Thyroid gland (tissue), 4 donors: ENCODE data around the gene PITHD1. TPM values are rescaled to one million over a fixed set of nuclear protein-coding genes. Genes with fewer than 3 reads are reported as not detected.
"Not testable (repeated sequence)": the region's sequence is repeated elsewhere in the genome, so short reads cannot be mapped to it uniquely, and the experiment has no call there.

ENCODE experiments used
- DNase-seq, 2 donors: peaks; one replicate each; pipeline ENCODE4 v3.0.0-alpha.2; 2019
- H3K27ac ChIP-seq, 3 donors: fragments of 200-600 bp; sonication (generic); 1 replicate in 2 of 3; 2 replicates in 1 of 3; pipeline ENCODE4 v1.5.1; 2016 to 2019; ENCODE audit warnings: mild to moderate bottlenecking in 1 of 3, moderate library complexity in 1 of 3
- H3K27me3 ChIP-seq: fragments of 200-600 bp; sonication (generic); one replicate; pipeline ENCODE4 v1.5.1; 2019
- H3K36me3 ChIP-seq, 2 donors: fragments of 200-600 bp; sonication (generic); one replicate each; pipeline ENCODE4 v1.5.1; 2016 to 2019
- H3K4me1 ChIP-seq, 2 donors: fragments of 200-600 bp; sonication (generic); one replicate each; pipeline ENCODE4 v1.5.1; 2017 to 2019
- H3K4me3 ChIP-seq, 3 donors: fragments of 200-600 bp; sonication (generic); replicated peaks in 1 of 3; 1 replicate in 2 of 3; 2 replicates in 1 of 3; pipeline ENCODE4 v1.5.1; 2016; ENCODE audit warnings: mild to moderate bottlenecking in 1 of 3
- H3K9me3 ChIP-seq: fragments of 200-600 bp; sonication (generic); one replicate; pipeline ENCODE4 v1.5.1; 2017
- POLR2A ChIP-seq, 2 donors: fragments of 450-650 bp; IDR thresholded peaks; one replicate each; pipeline ENCODE4 v1.6.1; 2017; ENCODE audit warnings: antibody characterized with exemption in 2 of 2, mild to moderate bottlenecking in 2 of 2, moderate library complexity in 1 of 2
- WGBS, 2 donors: methylation state at CpG; one replicate each; pipeline ENCODE4 v1.1.5; 2017; 5-methylcytosine and 5-hydroxymethylcytosine counted together
- intact Hi-C: fragments of 100-400 bp; cut with DNase I; formaldehyde crosslinking; loops from one replicate; pipeline ENCODE4 v1.15.1; 2023
- total RNA-seq, 4 donors: library from RNA; depleted of rRNA; stranded (reverse); fragments of >200 nt; gene quantifications; one replicate each; pipeline ENCODE4 v1.2.3, GENCODE V29; 2016
- TF ChIP-seq, protein P1 (sequence below), 6 experiments: fragments of 200-600 bp in 3 of 6; fragments of 450-650 bp in 3 of 6; sonication (generic) in 3 of 6; IDR thresholded peaks; one replicate each; pipeline ENCODE4 v1.5.1; 2016 to 2019; ENCODE audit warnings: antibody characterized with exemption in 6 of 6, mild to moderate bottlenecking in 2 of 6, inconsistent platforms in 1 of 6, moderate library complexity in 1 of 6

Gene PITHD1, protein sequence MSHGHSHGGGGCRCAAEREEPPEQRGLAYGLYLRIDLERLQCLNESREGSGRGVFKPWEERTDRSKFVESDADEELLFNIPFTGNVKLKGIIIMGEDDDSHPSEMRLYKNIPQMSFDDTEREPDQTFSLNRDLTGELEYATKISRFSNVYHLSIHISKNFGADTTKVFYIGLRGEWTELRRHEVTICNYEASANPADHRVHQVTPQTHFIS
- total RNA-seq, result 10 to 100 TPM; 55.3 to 75.8 (median 60.0) TPM

DNA sequence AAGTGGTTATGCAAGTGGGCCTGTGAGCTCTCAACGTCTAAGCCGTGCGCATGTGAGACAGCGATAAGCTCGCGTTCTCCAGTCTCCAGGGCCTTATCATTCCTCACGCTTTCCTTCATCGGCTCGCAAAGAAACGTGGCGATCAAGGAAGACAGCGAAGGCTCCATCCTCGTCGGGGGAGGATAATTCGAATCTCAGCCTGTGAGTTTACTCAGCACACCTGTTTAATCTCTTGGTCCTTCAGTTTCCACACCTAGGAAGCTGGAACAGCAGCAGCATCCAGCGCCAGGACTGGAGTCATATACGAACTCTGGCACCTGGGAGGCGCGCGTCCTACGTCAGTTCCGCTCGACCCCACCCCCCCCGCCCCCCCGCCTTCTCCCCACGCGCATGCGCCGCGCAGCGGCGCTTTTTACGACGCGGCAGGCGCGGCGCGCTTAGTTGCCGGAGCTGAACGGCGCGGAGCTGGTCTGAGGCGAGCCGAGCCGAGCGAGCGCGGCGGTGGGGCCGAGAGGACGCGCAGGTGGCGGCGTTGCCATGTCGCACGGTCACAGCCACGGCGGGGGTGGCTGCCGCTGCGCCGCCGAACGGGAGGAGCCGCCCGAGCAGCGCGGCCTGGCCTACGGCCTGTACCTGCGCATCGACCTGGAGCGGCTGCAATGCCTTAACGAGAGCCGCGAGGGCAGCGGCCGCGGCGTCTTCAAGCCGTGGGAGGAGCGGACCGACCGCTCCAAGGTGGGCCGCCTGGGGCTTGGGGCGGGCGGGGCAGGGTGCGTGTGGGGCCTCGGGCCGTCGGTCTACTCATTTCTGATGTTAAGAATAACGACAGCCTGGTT, at the start of gene PITHD1:
TSS of gene PITHD1 (plus strand) at position 440 of the 836 bp plus-strand sequence. CDS start at position 538, 98 bp downstream.
- TF ChIP-seq, protein P1, sequence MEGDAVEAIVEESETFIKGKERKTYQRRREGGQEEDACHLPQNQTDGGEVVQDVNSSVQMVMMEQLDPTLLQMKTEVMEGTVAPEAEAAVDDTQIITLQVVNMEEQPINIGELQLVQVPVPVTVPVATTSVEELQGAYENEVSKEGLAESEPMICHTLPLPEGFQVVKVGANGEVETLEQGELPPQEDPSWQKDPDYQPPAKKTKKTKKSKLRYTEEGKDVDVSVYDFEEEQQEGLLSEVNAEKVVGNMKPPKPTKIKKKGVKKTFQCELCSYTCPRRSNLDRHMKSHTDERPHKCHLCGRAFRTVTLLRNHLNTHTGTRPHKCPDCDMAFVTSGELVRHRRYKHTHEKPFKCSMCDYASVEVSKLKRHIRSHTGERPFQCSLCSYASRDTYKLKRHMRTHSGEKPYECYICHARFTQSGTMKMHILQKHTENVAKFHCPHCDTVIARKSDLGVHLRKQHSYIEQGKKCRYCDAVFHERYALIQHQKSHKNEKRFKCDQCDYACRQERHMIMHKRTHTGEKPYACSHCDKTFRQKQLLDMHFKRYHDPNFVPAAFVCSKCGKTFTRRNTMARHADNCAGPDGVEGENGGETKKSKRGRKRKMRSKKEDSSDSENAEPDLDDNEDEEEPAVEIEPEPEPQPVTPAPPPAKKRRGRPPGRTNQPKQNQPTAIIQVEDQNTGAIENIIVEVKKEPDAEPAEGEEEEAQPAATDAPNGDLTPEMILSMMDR (IDR thresholded peaks at IDR 0.05), result no peak
- peak; percentile 12 to 89 for TF ChIP-seq POLR2A (IDR thresholded peaks at IDR 0.05)
- Histone ChIP-seq H3K4me1 (peaks cover 28 to 39% of the 10 kb centered on the region in 2 donors), H3K4me3 (peak within 1 kb of the TSS; percentile 33 to 99 (median 90)), H3K9me3 (no peaks in the 10 kb centered on the region), H3K27me3 (no peaks in the 10 kb centered on the region), H3K36me3 (no peaks in the 10 kb centered on the region), H3K27ac (peak within 1 kb of the TSS; percentile 76 to 92 (median 79))
- peak; percentile 75 to 76 for DNase-seq
- intact Hi-C loops, result loop anchor here (10.0 kb wide), 1 partner anchor 87 kb away; the partner anchor contains the start of gene FUCA1
- 0 to 1% methylated on average over 16 to 32 of the region's 91 CpGs for WGBS, 2 donors

DNA sequence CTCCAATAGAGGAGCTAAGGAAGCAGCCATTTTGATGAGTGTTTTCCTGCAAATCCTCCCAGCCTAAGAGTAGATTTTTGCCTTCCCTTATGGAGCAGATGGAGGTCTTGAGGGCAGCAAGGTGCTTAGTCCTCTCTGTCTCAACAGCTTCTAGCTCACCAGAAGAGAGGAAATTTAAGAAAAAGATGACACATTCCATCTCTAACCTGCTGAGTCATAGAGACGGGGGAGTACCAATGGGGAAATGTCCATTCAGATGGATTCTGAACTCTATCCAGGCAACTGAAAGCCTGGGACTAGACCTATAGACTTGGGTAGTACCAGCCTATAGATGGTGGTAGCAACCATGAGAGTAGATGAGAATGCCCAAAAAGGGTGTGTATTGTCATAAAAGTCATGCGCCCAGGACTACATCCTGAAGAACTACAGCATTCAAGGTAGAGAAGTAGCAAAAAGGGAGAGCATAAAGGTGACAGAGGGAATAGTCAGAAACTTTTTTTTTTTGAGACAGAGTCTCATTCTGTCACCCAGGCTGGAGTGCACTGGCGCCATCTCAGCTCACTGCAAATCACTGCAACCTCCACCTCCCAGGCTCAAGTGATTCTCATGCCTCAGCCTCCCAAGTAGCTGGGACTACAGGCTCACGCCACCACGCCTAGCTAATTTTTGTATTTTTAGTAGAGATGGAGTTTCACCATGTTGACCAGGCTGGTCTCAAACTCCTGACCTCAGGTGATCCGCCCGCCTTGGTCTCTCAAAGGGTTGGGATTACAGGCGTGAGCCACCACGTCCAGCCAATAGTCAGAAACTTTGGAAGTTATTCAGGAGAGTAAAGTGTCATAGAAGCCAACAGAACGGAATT, 45.6 kb upstream of the PITHD1 start:
- Histone ChIP-seq H3K27me3 (no peaks in the 10 kb centered on the region), H3K4me1 (peaks cover 13 to 17% of the 10 kb centered on the region in 2 donors), H3K27ac (no peak overlapping the region), H3K4me3 (no peak overlapping the region), H3K36me3 (no peaks in the 10 kb centered on the region), H3K9me3 (no peaks in the 10 kb centered on the region)
- no peak for DNase-seq
- 98% methylated on average over 10 of the region's 10 CpGs for WGBS, 2 donors
- TF ChIP-seq POLR2A (IDR thresholded peaks at IDR 0.05), result no peak
- TF ChIP-seq, protein P1 (IDR thresholded peaks at IDR 0.05), result no peak
- intact Hi-C loops, result no loop called here

DNA sequence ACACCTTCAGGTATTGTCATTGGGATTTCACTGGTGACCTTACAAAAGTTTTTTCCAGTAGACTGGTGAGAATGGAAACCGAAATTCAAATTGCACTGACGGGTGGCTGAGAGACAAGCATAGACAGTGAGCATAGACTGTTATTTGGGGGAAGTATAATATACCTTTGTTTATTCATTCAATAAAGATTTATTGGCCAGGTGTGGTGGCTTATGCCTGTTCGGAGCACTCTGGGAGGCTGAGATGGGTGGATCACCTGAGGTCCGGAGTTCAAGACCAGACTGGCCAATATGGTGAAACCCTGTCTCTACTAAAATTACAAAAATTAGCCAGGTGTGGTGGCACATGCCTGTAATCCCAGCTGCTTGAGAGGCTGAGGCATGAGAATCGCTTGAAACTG, 44.9 kb upstream of the PITHD1 start:
- H3K9me3 ChIP-seq, intact Hi-C loops, H3K36me3 ChIP-seq, DNase-seq, H3K27me3 ChIP-seq, H3K4me3 ChIP-seq, H3K27ac ChIP-seq: not testable (repeated sequence)
- 97% methylated on average over 5 of the region's 5 CpGs for WGBS, 2 donors
- H3K4me1 ChIP-seq, result peaks cover 6 to 10% of the 10 kb centered on the region in 2 donors

DNA sequence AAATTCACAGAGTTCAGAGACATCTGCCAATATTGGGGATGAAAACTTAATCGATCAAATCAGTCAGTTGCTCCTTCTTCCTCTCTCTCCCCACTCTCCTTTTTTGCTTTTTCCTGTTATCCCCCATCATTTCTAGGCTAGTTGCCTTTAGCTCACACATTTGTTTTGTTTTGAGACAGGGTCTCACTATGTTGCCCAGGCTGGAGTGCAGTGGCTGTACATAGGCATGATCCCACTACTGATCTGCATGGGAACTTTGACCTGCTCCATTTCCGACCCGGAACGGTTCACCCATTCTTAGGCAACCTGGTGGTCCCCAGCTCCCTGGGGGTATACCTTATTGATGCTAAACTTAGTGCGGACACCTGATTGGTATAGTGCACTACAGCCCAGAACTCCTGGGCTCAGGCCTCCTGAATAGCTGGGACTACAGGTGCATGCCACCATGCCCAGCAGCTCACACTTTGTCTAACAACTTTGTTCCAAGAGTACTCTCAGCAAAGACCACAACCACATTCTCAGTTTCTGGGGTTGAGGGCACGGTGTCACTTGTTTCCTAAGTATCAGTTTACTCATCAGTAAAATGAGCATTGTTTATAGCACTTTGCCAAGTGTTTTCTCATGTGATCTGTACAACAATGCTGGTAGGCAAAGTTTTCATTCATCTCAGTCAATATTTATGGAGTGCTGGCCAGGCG, 41.6 kb upstream of the PITHD1 start:
- Histone ChIP-seq H3K4me3 (no peak overlapping the region), H3K4me1 (no peaks in the 10 kb centered on the region), H3K27me3 (no peaks in the 10 kb centered on the region), H3K9me3 (no peaks in the 10 kb centered on the region), H3K36me3 (no peaks in the 10 kb centered on the region), H3K27ac (no peak overlapping the region)
- no peak for DNase-seq
- WGBS, 2 donors, result 95 to 96% methylated on average over 7 of the region's 7 CpGs
- no peak for TF ChIP-seq POLR2A (IDR thresholded peaks at IDR 0.05)
- TF ChIP-seq, protein P1 (IDR thresholded peaks at IDR 0.05), result no peak
- intact Hi-C loops, result no loop called here

DNA sequence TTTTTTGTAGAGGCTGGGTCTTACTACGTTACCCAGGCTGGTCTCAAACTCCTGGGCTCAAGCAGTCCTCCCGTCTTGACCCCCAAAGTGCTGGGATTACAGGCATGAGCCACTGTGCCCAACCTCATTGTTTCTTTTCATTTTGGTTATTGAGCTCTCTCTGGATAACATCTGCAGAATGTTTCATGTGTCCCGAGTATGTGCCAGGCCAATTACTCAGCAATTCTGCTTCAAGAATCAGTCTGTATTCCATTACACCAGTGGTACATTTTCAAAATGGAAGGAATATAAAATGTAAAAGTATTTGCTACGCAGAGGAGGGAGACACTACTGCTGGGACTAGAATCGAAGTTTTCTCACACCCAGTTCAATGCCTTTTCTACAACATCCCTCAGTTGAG, 36.6 kb upstream of the PITHD1 start:
- no peak for TF ChIP-seq POLR2A (IDR thresholded peaks at IDR 0.05)
- TF ChIP-seq, protein P1 (IDR thresholded peaks at IDR 0.05), result no peak
- DNase-seq, result no peak
- Histone ChIP-seq H3K4me1 (peaks cover 15 to 21% of the 10 kb centered on the region in 2 donors), H3K27ac (no peak overlapping the region), H3K36me3 (peaks cover 0 to 3% of the 10 kb centered on the region in 2 donors), H3K27me3 (no peaks in the 10 kb centered on the region), H3K4me3 (no peak overlapping the region), H3K9me3 (no peaks in the 10 kb centered on the region)
- intact Hi-C loops, result loop anchor here (10.0 kb wide), 1 partner anchor 47 kb away; the partner anchor contains the start of gene RPL11
- 89 to 92% methylated on average over 5 of the region's 5 CpGs for WGBS, 2 donors
